ENCODE data around the gene GABARAP. TPM values are rescaled to one million over a fixed set of nuclear protein-coding genes. Genes with fewer than 3 reads are reported as not detected.
A peak's percentile ranks its signal among the peaks of the same experiment; 100 is the strongest.

The GABARAP gene
- total RNA-seq, 1 donor from 2014 or later: 444 TPM

- intact Hi-C loops (cut with DNase I): no loop called here
- DNase-seq (ENCODE audit: missing footprints) (no peak), ATAC-seq (no peak)
These were observed 20.1 kb upstream of the GABARAP start, which contains the start of gene CLDN7 for GRCh38 chr17:7262192-7262934. Gene CLDN7, minus strand, starts transcription at chr17:7262478. Its CDS starts 435 bp downstream, at chr17:7262043.

GRCh38 chr17:7261379-7262191 is 19.3 kb upstream of the GABARAP start:
- ATAC-seq: peak; percentile 27
- no peak for DNase-seq (ENCODE audit: missing footprints)
- intact Hi-C loops (cut with DNase I): no loop called here

- peak; percentile 76 for DNase-seq (ENCODE audit: missing footprints)
- ATAC-seq: peak; percentile 54
- intact Hi-C loops (cut with DNase I): no loop called here
These were observed 18.6 kb upstream of the GABARAP start for GRCh38 chr17:7260651-7261378.

GRCh38 chr17:7260151-7260550 is 17.9 kb upstream of the GABARAP start:
- intact Hi-C loops (cut with DNase I): no loop called here
- DNase-seq (ENCODE audit: missing footprints): no peak
- peak; percentile 9 for ATAC-seq

GRCh38 chr17:7259555-7259889 is 17.3 kb upstream of the GABARAP start:
- ATAC-seq (no peak), DNase-seq (ENCODE audit: missing footprints) (no peak)
- intact Hi-C loops (cut with DNase I): loop anchor here (10.0 kb wide), 1 partner anchor 305 kb away; the partner anchor contains the start of gene SENP3

- DNase-seq (ENCODE audit: missing footprints) (no peak), ATAC-seq (no peak)
- intact Hi-C loops (cut with DNase I): loop anchor here (10.0 kb wide), 1 partner anchor 306 kb away; the partner anchor contains the start of gene SENP3
These were observed 16.7 kb upstream of the GABARAP start for GRCh38 chr17:7258731-7259554.

GRCh38 chr17:7256766-7257456 is 14.7 kb upstream of the GABARAP start:
- ATAC-seq (no peak), DNase-seq (ENCODE audit: missing footprints) (no peak)
- intact Hi-C loops (cut with DNase I): loop anchor here (10.0 kb wide), 1 partner anchor 308 kb away; the partner anchor contains the start of gene SENP3

- intact Hi-C loops (cut with DNase I): loop anchor here (5.0 to 10.0 kb wide), 2 partner anchors 98 to 310 kb away; partner anchors contain the start of genes KCTD11 and SENP3
- DNase-seq (ENCODE audit: missing footprints) (no peak), ATAC-seq (no peak)
These were observed 12.3 kb upstream of the GABARAP start for GRCh38 chr17:7254511-7254910.

GRCh38 chr17:7253082-7253481 is 10.8 kb upstream of the GABARAP start:
- DNase-seq (ENCODE audit: missing footprints) (no peak), ATAC-seq (no peak)
- intact Hi-C loops (cut with DNase I): loop anchor here (5.0 to 10.0 kb wide), 2 partner anchors 99 to 312 kb away; partner anchors contain the start of genes KCTD11 and SENP3

GRCh38 chr17:7252176-7253043 is 10.2 kb upstream of the GABARAP start, which contains the start of gene ELP5:
Gene ELP5, plus strand, starts transcription at chr17:7252215. Its CDS starts 336 bp downstream, at chr17:7252551.
- ATAC-seq (peak; percentile 78), DNase-seq (ENCODE audit: missing footprints) (peak; percentile 97)
- intact Hi-C loops (cut with DNase I): loop anchor here (1.0 to 10.0 kb wide), 3 partner anchors 29 to 312 kb away; partner anchors contain the start of genes KCTD11, SENP3 and SLC2A4

- DNase-seq (ENCODE audit: missing footprints) (peak; percentile 99), ATAC-seq (peak; percentile 96)
- intact Hi-C loops (cut with DNase I): loop anchor here (1.0 to 10.0 kb wide), 3 partner anchors 30 to 313 kb away; partner anchors contain the start of genes KCTD11, SENP3 and SLC2A4
These were observed 9.5 kb upstream of the GABARAP start, which contains the start of gene CTDNEP1 for GRCh38 chr17:7251661-7252175. Gene CTDNEP1, minus strand, starts transcription at chr17:7251734. Its CDS starts 438 bp downstream, at chr17:7251296.

- DNase-seq (ENCODE audit: missing footprints) (no peak), ATAC-seq (no peak)
- intact Hi-C loops (cut with DNase I): loop anchor here (5.0 to 10.0 kb wide), 2 partner anchors 101 to 314 kb away; partner anchors contain the start of genes KCTD11 and SENP3
These were observed 8.7 kb upstream of the GABARAP start for GRCh38 chr17:7250695-7251627.

GRCh38 chr17:7249830-7250229 is 7.6 kb upstream of the GABARAP start:
- no peak for DNase-seq (ENCODE audit: missing footprints)
- ATAC-seq: no peak
- intact Hi-C loops (cut with DNase I): loop anchor here (5.0 to 10.0 kb wide), 2 partner anchors 102 to 315 kb away; partner anchors contain the start of genes KCTD11 and SENP3

GRCh38 chr17:7249214-7249613 is 7.0 kb upstream of the GABARAP start:
- DNase-seq (ENCODE audit: missing footprints): no peak
- intact Hi-C loops (cut with DNase I): no loop called here
- ATAC-seq: no peak

GRCh38 chr17:7248796-7249195 is 6.5 kb upstream of the GABARAP start:
- DNase-seq (ENCODE audit: missing footprints): no peak
- intact Hi-C loops (cut with DNase I): no loop called here
- ATAC-seq: no peak

All from Right ventricle myocardium inferior (tissue), 1 donor.